Mesendoderm (in vitro differentiated cells): Measurements from ENCODE around the gene OIT3.

Experiments
- DNase-seq: peaks from one replicate; pipeline ENCODE4 v3.0.0; 2013
- H2AK5ac ChIP-seq: 2 replicates; pipeline ENCODE4 v1.6.1; 2013; ENCODE audit warnings: low read length, inconsistent platforms
- H2BK120ac ChIP-seq: 2 replicates; pipeline ENCODE4 v1.6.1; 2013; ENCODE audit warnings: low read depth, mild to moderate bottlenecking, low read length, moderate library complexity, mixed read lengths
- H2BK15ac ChIP-seq: replicated peaks from 2 replicates; pipeline ENCODE4 v1.6.1; 2013; ENCODE audit warnings: low read depth, mild to moderate bottlenecking, moderate library complexity
- H2BK5ac ChIP-seq: 2 replicates; pipeline ENCODE4 v1.6.1; 2013; ENCODE audit warnings: low read length, inconsistent platforms
- H3K18ac ChIP-seq: 2 replicates; pipeline ENCODE4 v1.6.1; 2013; ENCODE audit warnings: mild to moderate bottlenecking, low read length, mixed read lengths
- H3K23ac ChIP-seq: one replicate; pipeline ENCODE4 v1.6.1; 2013; ENCODE audit warnings: low read length
- H3K27ac ChIP-seq: 2 replicates; pipeline ENCODE4 v1.5.1; 2013; ENCODE audit warnings: low read depth, mild to moderate bottlenecking, inconsistent platforms, low read length, moderate library complexity
- H3K27me3 ChIP-seq: 2 replicates; pipeline ENCODE4 v1.6.1; 2013; ENCODE audit warnings: low read length, control low read depth, mild to moderate bottlenecking, inconsistent platforms; ENCODE audit not compliant: insufficient read depth, poor library complexity
- H3K36me3 ChIP-seq: 2 replicates; pipeline ENCODE4 v1.6.1; 2013; ENCODE audit warnings: low read length, inconsistent platforms; ENCODE audit not compliant: control insufficient read depth, insufficient read depth
- H3K4ac ChIP-seq: one replicate; pipeline ENCODE4 v1.6.1; 2013; ENCODE audit warnings: low read depth, mild to moderate bottlenecking, low read length, moderate library complexity
- H3K4me1 ChIP-seq: 2 replicates; pipeline ENCODE4 v1.6.1; 2013; ENCODE audit warnings: low read depth, low read length, inconsistent platforms; ENCODE audit not compliant: control insufficient read depth
- H3K4me2 ChIP-seq: 2 replicates; pipeline ENCODE4 v1.6.1; 2013; ENCODE audit warnings: low read length
- H3K4me3 ChIP-seq: 2 replicates; pipeline ENCODE4 v1.5.1; 2013; ENCODE audit warnings: mild to moderate bottlenecking, low read length
- H3K56ac ChIP-seq: one replicate; pipeline ENCODE4 v1.6.1; 2013; ENCODE audit warnings: low read length
- H3K79me1 ChIP-seq: 2 replicates; pipeline ENCODE4 v1.6.1; 2013; ENCODE audit warnings: low read length, inconsistent platforms
- H3K79me2 ChIP-seq: 2 replicates; pipeline ENCODE4 v1.6.1; 2013; ENCODE audit warnings: mild to moderate bottlenecking, low read length; ENCODE audit not compliant: control insufficient read depth, insufficient read depth
- H3K9ac ChIP-seq: 2 replicates; pipeline ENCODE4 v1.6.1; 2013; ENCODE audit warnings: low read length, inconsistent platforms
- H4K5ac ChIP-seq: one replicate; pipeline ENCODE4 v1.6.1; 2013; ENCODE audit warnings: low read length
- H4K8ac ChIP-seq: one replicate; pipeline ENCODE4 v1.6.1; 2013; ENCODE audit warnings: low read depth, mild to moderate bottlenecking, control low read depth, low read length, moderate library complexity
- WGBS: extraction: QIAGEN DNeasy Blood & Tissue Kit; methylation state at CpG from one replicate; pipeline ENCODE4 v1.1.7; 2013; ENCODE audit warnings: low lambda C conversion rate, missing lambda C conversion rate; ENCODE audit not compliant: insufficient coverage; ENCODE audit errors: extremely low coverage; 5-methylcytosine and 5-hydroxymethylcytosine counted together

The OIT3 gene

DNA sequence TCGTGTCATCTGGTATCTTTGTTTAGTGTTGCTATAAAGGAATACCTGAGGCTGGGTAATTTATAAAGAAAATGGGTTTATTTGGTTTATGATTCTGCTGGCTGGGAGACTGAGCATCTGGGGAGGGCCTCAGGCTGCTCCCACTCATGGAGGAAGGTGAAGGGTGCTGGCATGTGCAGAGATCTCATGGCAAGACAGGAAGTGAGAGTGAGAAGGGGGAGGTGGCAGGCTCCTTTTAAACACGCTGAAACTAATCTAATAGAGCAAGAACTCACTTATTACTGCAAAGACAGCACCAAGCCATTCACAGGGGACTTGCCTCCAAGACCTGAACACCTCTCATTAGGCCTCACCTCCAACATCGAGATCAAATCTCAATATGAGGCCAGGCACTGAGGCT is 11.3 kb downstream of the OIT3 start:
- Histone ChIP-seq H4K8ac (no peak overlapping the region), H3K18ac (no peak overlapping the region), H3K4me1 (no peaks in the 10 kb centered on the region), H3K27ac (no peak overlapping the region), H3K4me3 (no peak overlapping the region), H3K36me3 (no peaks in the 10 kb centered on the region), H2BK120ac (no peak overlapping the region), H3K79me2 (no peaks in the 10 kb centered on the region), H2AK5ac (no peak overlapping the region), H3K4ac (no peak overlapping the region), H4K5ac (no peak overlapping the region), H3K27me3 (no peaks in the 10 kb centered on the region), H2BK5ac (no peak overlapping the region), H3K23ac (no peak overlapping the region), H2BK15ac (no peak overlapping the region), H3K4me2 (no peak overlapping the region), H3K56ac (no peak overlapping the region), H3K79me1 (no peaks in the 10 kb centered on the region), H3K9ac (no peak overlapping the region)
- DNase-seq: no peak
- WGBS: no CpG with 5 or more reads among the region's 3 CpGs

- H4K8ac ChIP-seq: no peak overlapping the region
- no peak overlapping the region for H3K4me2 ChIP-seq
- H3K27me3 ChIP-seq: no peaks in the 10 kb centered on the region
- H3K4me1 ChIP-seq: no peaks in the 10 kb centered on the region
- no peak overlapping the region for H3K23ac ChIP-seq
- no CpG with 5 or more reads among the region's 6 CpGs for WGBS
- no peak overlapping the region for H4K5ac ChIP-seq
- H3K79me1 ChIP-seq: no peaks in the 10 kb centered on the region
- no peak overlapping the region for H2AK5ac ChIP-seq
- H3K79me2 ChIP-seq: no peaks in the 10 kb centered on the region
- no peak overlapping the region for H3K56ac ChIP-seq
- no peak overlapping the region for H2BK15ac ChIP-seq
- no peak overlapping the region for H2BK5ac ChIP-seq
- H3K4me3 ChIP-seq: no peak overlapping the region
- H3K9ac ChIP-seq: no peak overlapping the region
- no peak overlapping the region for H3K4ac ChIP-seq
- H2BK120ac ChIP-seq: no peak overlapping the region
- H3K27ac ChIP-seq: no peak overlapping the region
- no peak overlapping the region for H3K18ac ChIP-seq
- H3K36me3 ChIP-seq: no peaks in the 10 kb centered on the region
- no peak for DNase-seq
These were observed 12.9 kb downstream of the OIT3 start for GRCh38 chr10:72906446-72906845.

DNA sequence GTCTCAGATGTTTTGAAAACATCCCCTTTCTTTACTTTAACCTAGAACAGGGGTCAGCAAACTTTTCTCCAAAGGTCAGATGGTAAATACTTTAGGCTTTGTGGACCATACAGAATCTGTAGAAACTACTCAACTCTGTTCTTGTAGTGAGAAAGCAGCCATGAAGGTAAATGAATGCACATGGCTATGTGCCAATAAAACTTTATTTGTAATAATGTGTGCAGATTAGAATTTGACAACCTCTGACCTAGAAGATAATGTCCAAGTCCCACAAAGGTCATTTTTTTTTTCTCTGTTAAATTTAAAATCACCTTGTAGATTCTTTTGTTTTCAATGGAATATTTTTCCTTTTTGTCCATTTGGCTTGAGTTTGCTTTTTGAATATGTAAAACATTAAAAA is 17.2 kb downstream of the OIT3 start:
- no peak for DNase-seq

DNA sequence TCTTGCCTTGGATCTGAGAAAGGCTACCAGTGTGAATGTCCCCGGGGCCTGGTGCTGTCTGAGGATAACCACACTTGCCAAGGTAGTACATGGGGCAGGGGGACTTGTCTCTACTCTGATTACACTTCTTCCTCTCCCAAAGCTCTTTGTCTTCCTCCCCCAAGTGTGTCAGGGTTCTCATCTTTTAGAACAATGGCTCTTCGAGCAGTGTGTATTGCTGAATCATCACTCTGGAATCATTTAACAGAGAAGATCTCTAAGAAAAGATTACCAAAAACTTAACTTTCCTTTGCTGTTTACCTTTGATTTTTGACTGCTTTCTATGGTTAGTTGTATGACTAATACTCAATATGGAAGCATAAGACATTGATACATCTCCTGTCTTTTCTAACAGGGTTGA is 18.2 kb downstream of the OIT3 start:
- Histone ChIP-seq H3K36me3 (no peaks in the 10 kb centered on the region), H4K8ac (no peak overlapping the region), H3K27ac (no peak overlapping the region), H3K4me1 (no peaks in the 10 kb centered on the region), H4K5ac (no peak overlapping the region), H3K27me3 (no peaks in the 10 kb centered on the region), H2BK15ac (no peak overlapping the region), H3K79me1 (no peaks in the 10 kb centered on the region), H2AK5ac (no peak overlapping the region), H2BK5ac (no peak overlapping the region), H3K9ac (no peak overlapping the region), H2BK120ac (no peak overlapping the region), H3K4me3 (no peak overlapping the region), H3K4ac (no peak overlapping the region), H3K4me2 (no peak overlapping the region), H3K56ac (no peak overlapping the region), H3K18ac (no peak overlapping the region), H3K79me2 (no peaks in the 10 kb centered on the region), H3K23ac (no peak overlapping the region)
- no CpG with 5 or more reads among the region's 2 CpGs for WGBS
- DNase-seq: no peak

More for the DNA sequence above, 17.2 kb downstream of the OIT3 start:
- Histone ChIP-seq H3K79me1 (no peaks in the 10 kb centered on the region), H2BK5ac (no peak overlapping the region), H2BK120ac (no peak overlapping the region), H3K27ac (no peak overlapping the region), H3K4me2 (no peak overlapping the region), H3K4me1 (no peaks in the 10 kb centered on the region), H3K9ac (no peak overlapping the region), H3K4ac (no peak overlapping the region), H2AK5ac (no peak overlapping the region), H4K5ac (no peak overlapping the region), H4K8ac (no peak overlapping the region), H2BK15ac (no peak overlapping the region), H3K27me3 (no peaks in the 10 kb centered on the region), H3K23ac (no peak overlapping the region), H3K4me3 (no peak overlapping the region), H3K36me3 (no peaks in the 10 kb centered on the region), H3K56ac (no peak overlapping the region), H3K18ac (no peak overlapping the region), H3K79me2 (no peaks in the 10 kb centered on the region)

DNA sequence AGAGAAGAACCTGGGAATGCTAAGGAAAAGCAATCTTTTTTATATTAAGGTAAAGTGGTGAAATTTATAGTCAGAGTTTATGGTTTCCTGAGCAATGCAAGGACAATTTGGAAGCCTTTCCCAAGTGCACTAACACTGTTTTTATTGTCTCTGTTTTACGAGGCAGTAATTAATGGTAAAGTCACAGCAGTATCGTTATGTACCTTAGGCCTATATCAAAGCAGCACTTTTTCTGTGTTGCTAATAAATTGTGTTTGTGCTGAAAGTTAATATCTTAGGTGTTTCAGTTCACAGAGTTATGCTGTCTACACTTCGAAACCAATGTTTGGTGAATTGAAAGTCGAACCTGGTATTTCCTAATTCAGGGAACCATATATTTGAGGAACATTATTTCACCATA is 19.2 kb downstream of the OIT3 start:
- Histone ChIP-seq H3K27me3 (no peaks in the 10 kb centered on the region), H4K5ac (no peak overlapping the region), H3K56ac (no peak overlapping the region), H4K8ac (no peak overlapping the region), H2BK120ac (no peak overlapping the region), H3K4me2 (no peak overlapping the region), H2AK5ac (no peak overlapping the region), H3K27ac (no peak overlapping the region), H3K23ac (no peak overlapping the region), H2BK5ac (no peak overlapping the region), H3K18ac (no peak overlapping the region), H3K4me1 (no peaks in the 10 kb centered on the region), H3K79me1 (no peaks in the 10 kb centered on the region), H2BK15ac (no peak overlapping the region), H3K4ac (no peak overlapping the region), H3K79me2 (no peaks in the 10 kb centered on the region), H3K9ac (no peak overlapping the region), H3K36me3 (no peaks in the 10 kb centered on the region), H3K4me3 (no peak overlapping the region)
- no CpG with 5 or more reads among the region's 4 CpGs for WGBS
- DNase-seq: no peak

GRCh38 chr10:72913287-72913686 is 19.7 kb downstream of the OIT3 start:
- peak; percentile 67 for DNase-seq
- Histone ChIP-seq H3K36me3 (no peaks in the 10 kb centered on the region), H3K18ac (no peak overlapping the region), H3K27ac (no peak overlapping the region), H2BK15ac (no peak overlapping the region), H3K79me1 (no peaks in the 10 kb centered on the region), H2BK120ac (no peak overlapping the region), H3K4me2 (no peak overlapping the region), H3K4me3 (no peak overlapping the region), H2AK5ac (no peak overlapping the region), H3K56ac (no peak overlapping the region), H3K27me3 (no peaks in the 10 kb centered on the region), H3K79me2 (no peaks in the 10 kb centered on the region), H4K8ac (no peak overlapping the region), H3K4me1 (no peaks in the 10 kb centered on the region), H2BK5ac (no peak overlapping the region), H3K9ac (no peak overlapping the region), H3K4ac (no peak overlapping the region), H3K23ac (no peak overlapping the region), H4K5ac (no peak overlapping the region)
- no CpG with 5 or more reads among the region's 7 CpGs for WGBS
